IMR-90 (cell line): Measurements from ENCODE around the gene CETP. TPM values are rescaled to one million over a fixed set of nuclear protein-coding genes. Genes with fewer than 3 reads are reported as not detected.
A peak's percentile ranks its signal among the peaks of the same experiment; 100 is the strongest.

ENCODE experiments used
- ATAC-seq: fragments of 200-7000 bp; cut with Tn5 transposase; 2 replicates; pipeline ENCODE4 v1.9.1; 2020; ENCODE audit warnings: low read depth, mild to moderate bottlenecking, moderate library complexity
- BruUV-seq: library from RNA; stranded (reverse); fragments of 400-500 nt; replicated peaks from 2 replicates; lab custom pipeline; 2021; lab: Mats Ljungman, UMichigan
- CTCF ChIA-PET: fragments of 300-600 bp; formaldehyde crosslinking; extraction: SDS; loops from one replicate; lab custom pipeline; 2021; ENCODE audit warnings: antibody characterized with exemption; lab: Yijun Ruan, JAX
- POLR2A ChIA-PET: fragments of 300-600 bp; sonication (Branson Sonifier 250); formaldehyde crosslinking; loops from one replicate; lab custom pipeline; 2022; ENCODE audit warnings: antibody characterized with exemption; ENCODE audit not compliant: unreplicated experiment; lab: Charles Lee
- DNase-seq: peaks from one replicate; pipeline ENCODE4 v3.0.0; 2013
- H2AFZ ChIP-seq: replicated peaks from 2 replicates; pipeline ENCODE3; 2013; ENCODE audit warnings: low read length, mild to moderate bottlenecking; ENCODE audit not compliant: poor library complexity
- H2AK5ac ChIP-seq: 2 replicates; pipeline ENCODE4 v1.6.1; 2013; ENCODE audit warnings: low read depth, low read length, inconsistent platforms
- H2AK9ac ChIP-seq: replicated peaks from 2 replicates; pipeline ENCODE3; 2013; ENCODE audit warnings: mild to moderate bottlenecking, low read depth, low read length, moderate library complexity; ENCODE audit not compliant: poor library complexity
- H2BK120ac ChIP-seq: 2 replicates; pipeline ENCODE4 v1.6.1; 2013; ENCODE audit warnings: low read depth, low read length, inconsistent platforms
- H2BK15ac ChIP-seq: 3 replicates; pipeline ENCODE4 v1.6.1; 2013; ENCODE audit warnings: low read depth, low read length, inconsistent platforms
- H2BK20ac ChIP-seq: 2 replicates; pipeline ENCODE4 v1.6.1; 2013; ENCODE audit warnings: low read depth, mild to moderate bottlenecking, inconsistent platforms, low read length, moderate library complexity
- H2BK5ac ChIP-seq: 2 replicates; pipeline ENCODE4 v1.6.1; 2013; ENCODE audit warnings: mild to moderate bottlenecking, low read depth, low read length, inconsistent platforms; ENCODE audit not compliant: poor library complexity, severe bottlenecking
- H3K14ac ChIP-seq: replicated peaks from 2 replicates; pipeline ENCODE4 v1.6.1; 2013; ENCODE audit warnings: low read depth, low read length, inconsistent platforms
- H3K18ac ChIP-seq: 2 replicates; pipeline ENCODE4 v1.6.1; 2013; ENCODE audit warnings: low read depth, low read length, control low read depth
- H3K23ac ChIP-seq: 2 replicates; pipeline ENCODE4 v1.6.1; 2013; ENCODE audit warnings: low read depth, low read length, inconsistent platforms
- H3K27ac ChIP-seq: 2 replicates; pipeline ENCODE4 v1.5.1; 2013; ENCODE audit warnings: mild to moderate bottlenecking, control low read depth, low read length; ENCODE audit not compliant: insufficient read depth
- H3K27me3 ChIP-seq: 2 replicates; pipeline ENCODE4 v1.6.1; 2013; ENCODE audit warnings: low read length; ENCODE audit not compliant: control insufficient read depth, insufficient read depth
- H3K36me3 ChIP-seq: 2 replicates; pipeline ENCODE4 v1.6.1; 2013; ENCODE audit warnings: low read length, mixed read lengths; ENCODE audit not compliant: control insufficient read depth, insufficient read depth
- H3K4ac ChIP-seq: 2 replicates; pipeline ENCODE4 v1.6.1; 2013; ENCODE audit warnings: low read depth, low read length, inconsistent platforms
- H3K4me1 ChIP-seq: 2 replicates; pipeline ENCODE4 v1.6.1; 2013; ENCODE audit warnings: low read length, mixed read lengths; ENCODE audit not compliant: control insufficient read depth, insufficient read depth
- H3K4me2 ChIP-seq: 2 replicates; pipeline ENCODE4 v1.6.1; 2013; ENCODE audit warnings: low read depth, mild to moderate bottlenecking, control low read depth, low read length, moderate library complexity
- H3K4me3 ChIP-seq: 2 replicates; pipeline ENCODE4 v1.5.1; 2013; ENCODE audit warnings: low read depth, mild to moderate bottlenecking, control low read depth, low read length, moderate library complexity; ENCODE audit not compliant: insufficient read depth
- H3K56ac ChIP-seq: 2 replicates; pipeline ENCODE4 v1.6.1; 2013; ENCODE audit warnings: low read length, inconsistent platforms; ENCODE audit not compliant: insufficient read depth; ENCODE audit errors: extremely low read depth
- H3K79me1 ChIP-seq, 2 experiments: 2 replicates each; pipeline ENCODE4 v1.6.1; 2013; ENCODE audit warnings: low read length in 2 of 2, inconsistent platforms in 1 of 2, low read depth in 1 of 2
- H3K9ac ChIP-seq: 2 replicates; pipeline ENCODE4 v1.6.1; 2013; ENCODE audit warnings: low read depth, low read length, control low read depth
- H3K9me1 ChIP-seq: 2 replicates; pipeline ENCODE4 v1.6.1; 2013; ENCODE audit warnings: low read length, inconsistent platforms; ENCODE audit not compliant: insufficient read depth
- H3K9me3 ChIP-seq: 2 replicates; pipeline ENCODE4 v1.6.1; 2013; ENCODE audit warnings: low read length; ENCODE audit not compliant: control insufficient read depth, insufficient read depth
- H4K20me1 ChIP-seq: 2 replicates; pipeline ENCODE4 v1.6.1; 2013; ENCODE audit warnings: low read length, inconsistent platforms; ENCODE audit not compliant: insufficient read depth
- H4K5ac ChIP-seq: 2 replicates; pipeline ENCODE4 v1.6.1; 2013; ENCODE audit warnings: mild to moderate bottlenecking, low read depth, low read length, control low read depth
- H4K8ac ChIP-seq, 2 experiments: 2 replicates each; pipeline ENCODE4 v1.6.1; 2013; ENCODE audit warnings: low read depth in 2 of 2, low read length in 2 of 2, control low read depth in 1 of 2, inconsistent platforms in 1 of 2
- H4K91ac ChIP-seq: 2 replicates; pipeline ENCODE4 v1.6.1; 2013; ENCODE audit warnings: low read depth, low read length, inconsistent platforms; ENCODE audit not compliant: insufficient read depth
- CEBPB ChIP-seq: IDR thresholded peaks from 2 replicates; pipeline ENCODE4 v1.6.1; 2012; ENCODE audit warnings: low read depth, low read length, improper control_type of control experiment
- CTCF ChIP-seq: conservative IDR thresholded peaks from 2 replicates; pipeline ENCODE4 v1.5.1; 2012; ENCODE audit warnings: mild to moderate bottlenecking, low read depth, low read length, improper control_type of control experiment
- ELK1 ChIP-seq: fragments of 150-350 bp; IDR thresholded peaks from 2 replicates; pipeline ENCODE4 v1.6.1; 2016; ENCODE audit warnings: low read depth, mild to moderate bottlenecking, low read length, moderate library complexity, borderline replicate concordance
- FOS ChIP-seq: fragments of 150-350 bp; IDR thresholded peaks from 2 replicates; pipeline ENCODE4 v1.6.1; 2016; ENCODE audit warnings: low read depth, low read length
- MAZ ChIP-seq: IDR thresholded peaks from 2 replicates; pipeline ENCODE4 v1.6.1; 2012; ENCODE audit warnings: low read depth, mild to moderate bottlenecking, low read length, improper control_type of control experiment, moderate library complexity, borderline replicate concordance
- MXI1 ChIP-seq: IDR thresholded peaks from 2 replicates; pipeline ENCODE4 v1.6.1; 2012; ENCODE audit warnings: low read depth, mild to moderate bottlenecking, low read length, moderate library complexity, borderline replicate concordance
- POLR2A ChIP-seq: IDR thresholded peaks from 2 replicates; pipeline ENCODE4 v1.6.1; 2012; ENCODE audit warnings: mild to moderate bottlenecking, low read depth, low read length
- RCOR1 ChIP-seq: IDR thresholded peaks from 2 replicates; pipeline ENCODE4 v1.6.1; 2012; ENCODE audit warnings: mild to moderate bottlenecking, low read length, improper control_type of control experiment; ENCODE audit not compliant: insufficient replicate concordance
- RFX5 ChIP-seq: IDR thresholded peaks from 2 replicates; pipeline ENCODE4 v1.8.0; 2012; ENCODE audit warnings: low read depth, mild to moderate bottlenecking, low read length, moderate library complexity
- WGBS, 2 experiments: methylation state at CpG; one replicate each; pipeline versions ENCODE4 v1.1.5 to v1.1.7; 2013; ENCODE audit warnings: missing lambda C conversion rate in 2 of 2; ENCODE audit not compliant: insufficient read length in 1 of 2; ENCODE audit errors: extremely low coverage in 2 of 2; 5-methylcytosine and 5-hydroxymethylcytosine counted together
- dilution Hi-C: fragments of 300-500 bp; cut with HindIII; formaldehyde crosslinking; loops from one replicate; pipeline ENCODE4 v1.14.3; 2018; ENCODE audit warnings: low sequenced_read_pairs; ENCODE audit not compliant: unreplicated experiment
- in situ Hi-C: fragments of 300-500 bp; cut with MboI; formaldehyde crosslinking; loops from 3 replicates; pipeline ENCODE4 v1.14.3; 2019; ENCODE audit warnings: low sequenced_read_pairs, inconsistent platforms, mixed read lengths
- intact Hi-C: fragments of 100-400 bp; cut with micrococcal nuclease; formaldehyde crosslinking; loops from 2 replicates; pipeline ENCODE4 v1.10.0; 2022
- polyA plus RNA-seq, 3 experiments: library from polyadenylated mRNA; depleted of rRNA; stranded (reverse); fragments of >200 nt; gene quantifications; 2 replicates each; pipeline ENCODE4 v1.2.3, GENCODE V29; 2012; ENCODE audit warnings: low replicate concordance in 1 of 3
- total RNA-seq: library from RNA; depleted of rRNA; stranded (reverse); fragments of >200 nt; gene quantifications from 2 replicates; pipeline ENCODE4 v1.2.3, GENCODE V29; 2012
- TF ChIP-seq, protein P1 (sequence below): fragments of 150-350 bp; IDR thresholded peaks from 2 replicates; pipeline ENCODE4 v1.6.1; 2017; ENCODE audit warnings: mild to moderate bottlenecking, antibody characterized with exemption, low read length, low read depth

Gene CETP
- total and polyA plus RNA-seq, 2 of the 4 experiments (the other 2 are of a cell fraction), result not detected

GRCh38 chr16:56912746-56913708 is 48.7 kb upstream of the CETP start:
- peak overlapping the region; percentile 84 for H2BK120ac ChIP-seq
- no peaks in the 10 kb centered on the region for H3K36me3 ChIP-seq
- peak overlapping the region; percentile 94 for H2AK9ac ChIP-seq
- H2AFZ ChIP-seq, result peak overlapping the region; percentile 80
- ChIA-PET CTCF (no interaction called here), POLR2A (no interaction called here)
- peaks cover 2% of the 10 kb centered on the region; the same call in 1 of the 2 replicates for H3K27me3 ChIP-seq
- H3K79me1 ChIP-seq, result 0 out of 4 replicates have a peak, but pooled peaks cover 0 to 3% of the 10 kb centered on the region in 2 experiments
- H3K4me1 ChIP-seq, result peaks cover 25% of the 10 kb centered on the region
- H4K91ac ChIP-seq, result peak overlapping the region; percentile 78
- ATAC-seq (peak; percentile 66), DNase-seq (peak; percentile 83)
- peak overlapping the region; percentile 54; the same call in 1 of the 2 replicates for H3K23ac ChIP-seq
- H4K8ac ChIP-seq, result peak overlapping the region; percentile 22 to 84; a peak in 3 of 4 replicates
- no peak overlapping the region for H3K4me3 ChIP-seq
- H2BK20ac ChIP-seq, result peak overlapping the region; percentile 92
- H3K18ac ChIP-seq, result peak overlapping the region; percentile 50
- H3K4me2 ChIP-seq, result no peak overlapping the region
- WGBS, 2 experiments, result 90% methylated on average over 6 of the region's 18 CpGs; no CpG with 5 or more reads in 1 of the 2 experiments
- no peaks in the 10 kb centered on the region for H4K20me1 ChIP-seq
- no peak overlapping the region for H3K9ac ChIP-seq
- H3K14ac ChIP-seq, result peak overlapping the region; percentile 77
- H2BK5ac ChIP-seq, result peak overlapping the region; percentile 80
- no peaks in the 10 kb centered on the region for H3K9me3 ChIP-seq
- H2AK5ac ChIP-seq, result peak overlapping the region; percentile 84; the same call in 1 of the 2 replicates
- TF ChIP-seq, protein P1, sequence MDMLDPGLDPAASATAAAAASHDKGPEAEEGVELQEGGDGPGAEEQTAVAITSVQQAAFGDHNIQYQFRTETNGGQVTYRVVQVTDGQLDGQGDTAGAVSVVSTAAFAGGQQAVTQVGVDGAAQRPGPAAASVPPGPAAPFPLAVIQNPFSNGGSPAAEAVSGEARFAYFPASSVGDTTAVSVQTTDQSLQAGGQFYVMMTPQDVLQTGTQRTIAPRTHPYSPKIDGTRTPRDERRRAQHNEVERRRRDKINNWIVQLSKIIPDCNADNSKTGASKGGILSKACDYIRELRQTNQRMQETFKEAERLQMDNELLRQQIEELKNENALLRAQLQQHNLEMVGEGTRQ, result no peak
- peak; percentile 46; the same call in 1 of the 2 replicates for TF ChIP-seq CEBPB
- no peak for TF ChIP-seq CTCF
- TF ChIP-seq MAZ, result peak; percentile 21; the same call in 1 of the 2 replicates
- TF ChIP-seq ELK1, result no peak
- no peak for TF ChIP-seq FOS
- no peak for TF ChIP-seq MXI1
- no peak for TF ChIP-seq RCOR1
- TF ChIP-seq POLR2A, result no peak
- TF ChIP-seq RFX5, result no peak
- H2BK15ac ChIP-seq, result peak overlapping the region; percentile 64; the same call in 2 of the 3 replicates
- H3K56ac ChIP-seq, result no peak overlapping the region
- peaks cover 23% of the 10 kb centered on the region for H3K9me1 ChIP-seq
- H3K27ac ChIP-seq, result peak overlapping the region; percentile 75; the same call in 1 of the 2 replicates
- H3K4ac ChIP-seq, result peak overlapping the region; percentile 88
- dilution Hi-C loops (no loop called here), intact Hi-C loops (no loop called here), in situ Hi-C loops (no loop called here)
- H4K5ac ChIP-seq, result peak overlapping the region; percentile 66
- BruUV-seq, result no TSS peak
